Thyroid gland (tissue), 4 donors: ENCODE results near the gene FSTL4. TPM values are rescaled to one million over a fixed set of nuclear protein-coding genes. Genes with fewer than 3 reads are reported as not detected.

ENCODE experiments used
- DNase-seq, 2 donors: peaks; one replicate each; pipeline ENCODE4 v3.0.0-alpha.2; 2019
- H3K27ac ChIP-seq, 3 donors: fragments of 200-600 bp; sonication (generic); 1 replicate in 2 of 3; 2 replicates in 1 of 3; pipeline ENCODE4 v1.5.1; 2016 to 2019; ENCODE audit warnings: mild to moderate bottlenecking in 1 of 3, moderate library complexity in 1 of 3
- H3K27me3 ChIP-seq: fragments of 200-600 bp; sonication (generic); one replicate; pipeline ENCODE4 v1.5.1; 2019
- H3K36me3 ChIP-seq, 2 donors: fragments of 200-600 bp; sonication (generic); one replicate each; pipeline ENCODE4 v1.5.1; 2016 to 2019
- H3K4me1 ChIP-seq, 2 donors: fragments of 200-600 bp; sonication (generic); one replicate each; pipeline ENCODE4 v1.5.1; 2017 to 2019
- H3K4me3 ChIP-seq, 3 donors: fragments of 200-600 bp; sonication (generic); replicated peaks in 1 of 3; 1 replicate in 2 of 3; 2 replicates in 1 of 3; pipeline ENCODE4 v1.5.1; 2016; ENCODE audit warnings: mild to moderate bottlenecking in 1 of 3
- H3K9me3 ChIP-seq: fragments of 200-600 bp; sonication (generic); one replicate; pipeline ENCODE4 v1.5.1; 2017
- POLR2A ChIP-seq, 2 donors: fragments of 450-650 bp; IDR thresholded peaks; one replicate each; pipeline ENCODE4 v1.6.1; 2017; ENCODE audit warnings: antibody characterized with exemption in 2 of 2, mild to moderate bottlenecking in 2 of 2, moderate library complexity in 1 of 2
- WGBS, 2 donors: methylation state at CpG; one replicate each; pipeline ENCODE4 v1.1.5; 2017; 5-methylcytosine and 5-hydroxymethylcytosine counted together
- intact Hi-C: fragments of 100-400 bp; cut with DNase I; formaldehyde crosslinking; loops from one replicate; pipeline ENCODE4 v1.15.1; 2023
- total RNA-seq, 4 donors: library from RNA; depleted of rRNA; stranded (reverse); fragments of >200 nt; gene quantifications; one replicate each; pipeline ENCODE4 v1.2.3, GENCODE V29; 2016
- TF ChIP-seq, protein P1 (sequence below), 6 experiments: fragments of 200-600 bp in 3 of 6; fragments of 450-650 bp in 3 of 6; sonication (generic) in 3 of 6; IDR thresholded peaks; one replicate each; pipeline ENCODE4 v1.5.1; 2016 to 2019; ENCODE audit warnings: antibody characterized with exemption in 6 of 6, mild to moderate bottlenecking in 2 of 6, inconsistent platforms in 1 of 6, moderate library complexity in 1 of 6

Gene FSTL4
- total RNA-seq, 4 donors from 2014 or later = 0.10 to 0.13 TPM; not detected in 2

DNA sequence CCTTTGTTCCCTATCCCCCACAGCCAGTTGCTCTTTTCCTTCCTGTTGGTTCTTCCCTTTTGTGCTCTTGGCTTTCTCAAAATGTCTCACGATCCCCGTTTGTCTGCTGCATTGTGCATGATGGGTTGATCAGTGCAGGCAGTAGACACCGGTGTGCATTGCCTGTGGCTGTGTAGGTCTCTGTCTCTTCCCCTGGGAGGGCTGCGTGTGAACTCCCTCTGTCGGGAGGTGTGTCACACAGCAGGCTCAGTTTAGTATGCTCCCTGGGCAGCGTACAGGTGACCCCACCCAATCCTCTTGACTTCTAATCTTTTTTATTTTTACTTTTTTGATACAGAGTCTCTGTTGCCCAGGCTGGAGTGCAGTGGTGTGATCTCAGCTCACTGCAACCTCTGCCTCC lies 265.3 kb downstream of the FSTL4 start:
- Histone ChIP-seq H3K4me1 (no peaks in the 10 kb centered on the region), H3K4me3 (no peak overlapping the region), H3K27me3 (no peaks in the 10 kb centered on the region), H3K36me3 (no peaks in the 10 kb centered on the region), H3K27ac (no peak overlapping the region), H3K9me3 (no peaks in the 10 kb centered on the region)
- intact Hi-C loops = no loop called here
- no peak for DNase-seq
- no peak for TF ChIP-seq POLR2A (IDR thresholded peaks at IDR 0.05)
- TF ChIP-seq, protein P1, sequence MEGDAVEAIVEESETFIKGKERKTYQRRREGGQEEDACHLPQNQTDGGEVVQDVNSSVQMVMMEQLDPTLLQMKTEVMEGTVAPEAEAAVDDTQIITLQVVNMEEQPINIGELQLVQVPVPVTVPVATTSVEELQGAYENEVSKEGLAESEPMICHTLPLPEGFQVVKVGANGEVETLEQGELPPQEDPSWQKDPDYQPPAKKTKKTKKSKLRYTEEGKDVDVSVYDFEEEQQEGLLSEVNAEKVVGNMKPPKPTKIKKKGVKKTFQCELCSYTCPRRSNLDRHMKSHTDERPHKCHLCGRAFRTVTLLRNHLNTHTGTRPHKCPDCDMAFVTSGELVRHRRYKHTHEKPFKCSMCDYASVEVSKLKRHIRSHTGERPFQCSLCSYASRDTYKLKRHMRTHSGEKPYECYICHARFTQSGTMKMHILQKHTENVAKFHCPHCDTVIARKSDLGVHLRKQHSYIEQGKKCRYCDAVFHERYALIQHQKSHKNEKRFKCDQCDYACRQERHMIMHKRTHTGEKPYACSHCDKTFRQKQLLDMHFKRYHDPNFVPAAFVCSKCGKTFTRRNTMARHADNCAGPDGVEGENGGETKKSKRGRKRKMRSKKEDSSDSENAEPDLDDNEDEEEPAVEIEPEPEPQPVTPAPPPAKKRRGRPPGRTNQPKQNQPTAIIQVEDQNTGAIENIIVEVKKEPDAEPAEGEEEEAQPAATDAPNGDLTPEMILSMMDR (IDR thresholded peaks at IDR 0.05) = no peak
- WGBS, 2 donors = 61 to 72% methylated on average over 6 of the region's 6 CpGs

DNA sequence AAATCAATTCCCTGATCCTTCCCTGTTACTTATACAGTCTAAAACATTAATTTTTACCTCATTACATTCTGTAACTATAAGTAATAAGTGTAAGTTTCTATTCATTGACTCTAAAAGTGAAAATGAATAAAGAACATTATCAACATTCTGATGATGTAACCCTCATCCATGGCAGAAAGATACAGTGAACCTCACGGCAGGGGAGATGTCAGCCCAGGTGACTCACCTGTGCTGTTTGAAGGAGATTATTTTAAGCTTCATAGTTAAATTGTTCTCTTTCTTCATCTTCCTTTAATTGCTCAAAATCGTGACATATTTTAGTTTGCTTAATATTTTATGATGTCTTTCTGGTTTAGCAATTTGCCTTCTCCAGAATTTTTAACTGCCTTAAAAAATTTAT lies 268.1 kb downstream of the FSTL4 start:
- Histone ChIP-seq H3K4me1 (no peaks in the 10 kb centered on the region), H3K4me3 (no peak overlapping the region), H3K27ac (no peak overlapping the region), H3K9me3 (no peaks in the 10 kb centered on the region), H3K36me3 (no peaks in the 10 kb centered on the region), H3K27me3 (no peaks in the 10 kb centered on the region)
- 78 to 88% methylated on average over 2 of the region's 2 CpGs for WGBS, 2 donors
- no peak for TF ChIP-seq POLR2A (IDR thresholded peaks at IDR 0.05)
- TF ChIP-seq, protein P1 (IDR thresholded peaks at IDR 0.05) = no peak
- DNase-seq = no peak
- intact Hi-C loops = no loop called here

DNA sequence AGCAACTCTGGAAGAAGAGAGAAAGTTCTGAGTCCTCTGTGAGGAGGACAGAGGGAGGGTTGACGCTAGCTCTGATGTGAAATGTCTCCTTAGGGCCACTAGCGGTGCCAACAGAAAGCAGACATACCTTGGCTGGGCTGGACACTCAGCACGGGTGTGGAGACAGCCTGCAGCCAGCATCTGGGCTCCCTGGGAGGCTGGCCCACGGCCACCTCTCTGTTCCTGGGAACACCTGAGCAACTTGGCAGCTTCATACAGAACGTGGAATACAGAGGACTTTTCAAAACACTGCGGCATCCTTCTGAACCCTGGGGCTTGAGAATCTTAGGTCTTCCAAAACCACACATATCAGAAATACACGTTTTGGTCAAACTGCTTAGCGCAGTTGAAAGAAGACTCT lies 269.1 kb downstream of the FSTL4 start:
- Histone ChIP-seq H3K9me3 (no peaks in the 10 kb centered on the region), H3K4me3 (no peak overlapping the region), H3K4me1 (no peaks in the 10 kb centered on the region), H3K27me3 (no peaks in the 10 kb centered on the region), H3K27ac (no peak overlapping the region), H3K36me3 (no peaks in the 10 kb centered on the region)
- intact Hi-C loops = no loop called here
- 58 to 84% methylated on average over 8 of the region's 8 CpGs for WGBS, 2 donors
- TF ChIP-seq, protein P1 (IDR thresholded peaks at IDR 0.05) = no peak
- TF ChIP-seq POLR2A (IDR thresholded peaks at IDR 0.05) = no peak
- DNase-seq = peak in 1 of 2 donors; percentile 9

DNA sequence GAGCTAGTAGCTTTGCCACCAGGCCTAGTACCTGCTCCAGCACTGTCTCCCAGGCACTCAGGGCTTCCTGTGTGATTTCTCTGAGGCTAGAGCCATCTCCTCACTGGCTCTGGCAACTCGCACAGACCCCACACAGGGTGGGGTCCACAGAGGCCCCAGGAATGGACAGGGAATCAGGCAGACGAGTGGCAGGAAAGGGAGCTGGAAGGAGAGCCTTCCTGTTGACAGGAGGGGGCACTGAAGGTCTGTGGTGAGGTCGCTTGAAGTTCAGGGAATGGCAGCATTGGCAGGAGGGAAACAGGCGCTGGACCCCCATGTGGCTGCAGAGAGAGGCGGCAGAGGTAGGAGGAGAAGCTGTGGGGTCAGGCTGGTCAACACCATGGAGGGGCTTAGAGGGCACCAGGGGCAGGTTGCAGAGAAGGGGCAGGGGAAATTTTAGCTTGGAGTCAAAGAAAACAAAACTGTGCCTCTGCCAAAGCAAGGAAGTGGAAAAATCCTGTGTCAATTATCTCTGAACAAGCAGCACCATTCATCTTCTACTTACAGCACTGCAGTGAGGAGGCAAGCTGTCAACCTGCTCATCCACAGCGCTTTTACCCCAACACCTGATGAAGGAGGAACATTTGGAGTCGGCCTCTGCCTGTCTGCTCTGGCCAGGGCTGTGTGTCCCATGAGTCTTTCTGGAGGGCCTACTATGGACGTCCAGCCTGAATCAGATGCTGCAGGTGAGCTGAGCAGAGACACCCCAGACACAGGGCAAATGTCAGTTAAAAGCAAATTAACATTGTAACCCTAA lies 270.2 kb downstream of the FSTL4 start:
- Histone ChIP-seq H3K27me3 (no peaks in the 10 kb centered on the region), H3K4me3 (no peak overlapping the region), H3K9me3 (no peaks in the 10 kb centered on the region), H3K36me3 (no peaks in the 10 kb centered on the region), H3K4me1 (no peaks in the 10 kb centered on the region), H3K27ac (no peak overlapping the region)
- 78 to 86% methylated on average over 8 of the region's 8 CpGs for WGBS, 2 donors
- intact Hi-C loops = no loop called here
- DNase-seq = no peak
- TF ChIP-seq, protein P1 (IDR thresholded peaks at IDR 0.05) = no peak
- TF ChIP-seq POLR2A (IDR thresholded peaks at IDR 0.05) = no peak

DNA sequence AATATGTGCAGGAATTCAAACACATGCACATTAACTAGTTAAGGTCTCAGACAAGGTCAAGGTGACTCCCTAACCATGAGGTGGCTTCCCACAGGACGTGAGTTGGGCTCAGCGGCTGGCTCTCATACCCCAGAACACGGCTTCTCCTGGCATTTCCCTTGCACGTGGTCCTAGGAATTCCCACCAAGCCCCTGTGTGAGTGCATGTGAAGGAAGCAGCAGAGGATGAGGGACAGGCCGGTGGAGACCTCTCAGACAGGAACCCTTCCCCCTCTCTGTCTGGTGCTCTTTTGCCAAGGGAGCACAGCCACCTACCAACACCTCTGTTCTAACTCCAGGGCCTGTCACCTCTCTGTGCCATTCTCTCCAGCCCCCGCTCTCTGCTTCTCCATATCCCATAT lies 271.0 kb downstream of the FSTL4 start:
- Histone ChIP-seq H3K27ac (no peak overlapping the region), H3K27me3 (no peaks in the 10 kb centered on the region), H3K4me1 (no peaks in the 10 kb centered on the region), H3K36me3 (no peaks in the 10 kb centered on the region), H3K9me3 (no peaks in the 10 kb centered on the region), H3K4me3 (no peak overlapping the region)
- TF ChIP-seq POLR2A (IDR thresholded peaks at IDR 0.05) = no peak
- TF ChIP-seq, protein P1 (IDR thresholded peaks at IDR 0.05) = no peak
- DNase-seq = no peak
- intact Hi-C loops = no loop called here
- 70 to 77% methylated on average over 6 of the region's 6 CpGs for WGBS, 2 donors
